NCI-H1694 treated with DMSO at 0.1 percent for 48 hours (cell line): Measurements from ENCODE around the gene GRID1.

Source experiments
- DNase-seq: peaks from one replicate; lab custom pipeline; 2025; lab: John Stamatoyannopoulos, UW

The GRID1 gene

DNA sequence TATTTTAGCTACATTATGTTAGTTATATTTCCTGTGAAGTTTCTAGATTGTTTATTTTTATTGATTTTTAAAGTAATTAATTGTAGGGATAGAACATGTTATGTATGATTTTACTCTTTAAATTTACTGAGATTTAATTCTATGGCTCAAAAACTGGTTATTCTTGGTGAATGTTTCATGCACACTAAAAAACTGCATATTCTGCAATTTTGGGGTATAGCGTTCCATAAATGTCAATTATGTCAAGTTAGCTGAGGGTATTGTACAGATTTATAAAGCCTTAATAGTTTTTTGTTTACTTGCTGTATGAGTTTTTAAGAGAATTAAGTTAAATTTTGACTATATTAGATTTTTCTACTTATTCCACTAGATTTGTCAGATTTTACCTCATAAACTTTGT, 669.7 kb downstream of the GRID1 start:
- DNase-seq, result no peak

DNA sequence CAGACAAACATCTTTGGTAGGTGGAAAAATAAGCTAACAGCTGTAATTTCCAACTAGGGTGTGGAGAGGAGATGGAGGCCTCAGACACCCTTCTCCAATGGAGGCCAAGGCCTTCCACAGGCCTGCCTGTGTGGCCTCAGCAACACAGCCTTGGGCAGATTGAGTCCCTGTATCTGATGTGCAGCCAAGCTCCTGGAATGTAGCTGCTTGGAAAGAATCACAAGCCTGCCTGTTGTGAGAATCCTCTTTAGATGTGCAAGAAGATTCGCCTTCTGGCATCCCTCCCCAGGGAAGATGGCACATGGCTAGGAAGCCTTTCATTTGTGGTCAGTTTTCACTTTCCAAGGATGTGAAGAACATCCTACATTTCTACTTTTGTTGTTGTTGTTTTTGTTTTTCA, 684.0 kb downstream of the GRID1 start:
- no peak for DNase-seq

DNA sequence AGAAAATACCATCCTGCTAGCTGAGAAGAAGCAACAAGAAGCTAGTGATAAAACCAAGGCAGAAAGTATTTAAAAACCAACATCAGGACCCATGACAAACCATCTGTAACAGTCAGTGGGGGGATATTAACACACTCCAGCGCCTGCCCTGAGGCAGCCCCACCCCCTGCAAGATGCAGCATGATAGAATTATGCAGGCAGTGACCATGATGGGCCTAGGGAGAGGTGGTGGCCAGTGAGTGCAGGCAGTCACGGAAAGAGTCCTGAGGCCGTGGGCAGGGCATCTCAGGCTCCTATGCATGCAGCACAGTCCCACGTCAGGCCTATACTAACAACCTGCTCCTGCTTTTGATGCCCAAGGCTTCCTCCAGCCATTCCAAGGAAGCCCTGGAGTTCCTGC, 686.9 kb downstream of the GRID1 start:
- no peak for DNase-seq

DNA sequence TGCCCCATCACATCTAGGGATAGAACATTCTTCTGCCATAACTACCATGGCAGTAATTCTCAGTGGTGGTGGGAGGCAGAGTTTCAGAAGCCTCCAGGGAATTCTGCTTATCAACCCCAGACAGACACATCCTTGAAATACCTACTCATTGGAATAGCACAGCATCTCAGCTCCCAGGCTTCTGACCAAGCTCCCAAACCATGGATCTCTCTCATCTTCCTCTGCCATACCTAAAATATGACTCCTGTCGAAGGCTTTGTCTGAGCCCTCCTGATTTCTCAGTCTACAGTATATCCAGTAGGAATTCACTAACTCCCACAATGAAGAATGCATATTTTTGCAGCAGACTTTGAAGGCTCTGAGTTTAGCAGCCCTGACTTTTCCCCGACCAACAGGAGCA, 687.5 kb downstream of the GRID1 start:
- DNase-seq, result no peak

DNA sequence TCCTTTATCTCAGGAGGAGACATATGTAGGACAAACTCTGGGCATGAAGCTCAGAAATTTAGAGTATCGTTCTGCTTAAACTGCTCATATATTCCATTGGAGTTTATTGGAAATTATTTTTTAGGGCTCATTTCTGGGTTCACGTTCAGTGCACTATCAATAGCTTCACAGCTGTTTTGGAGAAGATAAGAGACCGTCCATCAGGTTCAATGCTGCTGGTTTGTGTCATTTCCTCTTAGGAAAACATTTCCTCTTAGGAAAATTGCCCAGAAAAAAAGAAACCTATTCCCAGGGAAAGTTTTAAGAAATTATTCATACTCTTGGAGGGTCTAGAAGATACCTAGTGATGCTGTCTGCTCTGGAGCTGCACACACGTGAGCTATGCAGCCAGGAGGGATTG, 691.7 kb downstream of the GRID1 start:
- DNase-seq, result no peak

DNA sequence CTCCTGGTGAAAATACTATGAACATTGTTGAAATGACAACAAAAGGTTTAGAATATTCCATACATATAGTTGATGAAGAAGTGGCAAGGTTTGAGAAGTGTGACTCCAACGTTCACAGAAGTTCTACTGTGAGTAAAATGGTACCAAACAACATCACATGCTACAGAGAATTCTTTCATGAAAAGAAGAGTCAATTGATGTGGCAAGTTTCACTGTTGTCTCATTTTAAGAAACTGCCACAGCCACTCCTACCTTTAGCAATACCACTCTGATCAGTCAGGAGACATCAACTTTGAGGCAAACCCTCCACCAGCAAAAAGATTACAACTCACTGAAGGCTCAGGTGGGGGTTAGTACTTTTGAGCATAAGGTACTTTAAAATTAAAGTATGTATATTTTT, 693.3 kb downstream of the GRID1 start:
- no peak for DNase-seq

DNA sequence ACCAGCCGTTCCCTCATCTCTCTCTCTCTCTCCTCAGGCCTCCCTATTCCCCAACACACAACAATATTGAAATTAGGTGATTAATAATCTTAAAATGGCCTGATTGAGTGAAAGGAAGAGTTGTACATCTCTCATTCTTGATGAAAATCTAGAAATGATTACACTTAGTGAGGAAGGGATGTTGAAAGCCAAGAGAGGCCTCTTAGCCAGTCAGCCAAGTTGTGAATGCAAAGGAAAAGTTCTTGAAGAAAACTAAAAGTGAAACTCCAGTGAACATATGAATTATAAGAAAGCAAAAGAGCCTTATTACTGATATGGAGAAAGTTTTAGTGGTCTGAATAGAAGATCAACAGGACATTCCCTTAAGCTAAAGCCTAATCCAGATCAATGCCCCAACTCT, 695.1 kb downstream of the GRID1 start:
- DNase-seq, result no peak

DNA sequence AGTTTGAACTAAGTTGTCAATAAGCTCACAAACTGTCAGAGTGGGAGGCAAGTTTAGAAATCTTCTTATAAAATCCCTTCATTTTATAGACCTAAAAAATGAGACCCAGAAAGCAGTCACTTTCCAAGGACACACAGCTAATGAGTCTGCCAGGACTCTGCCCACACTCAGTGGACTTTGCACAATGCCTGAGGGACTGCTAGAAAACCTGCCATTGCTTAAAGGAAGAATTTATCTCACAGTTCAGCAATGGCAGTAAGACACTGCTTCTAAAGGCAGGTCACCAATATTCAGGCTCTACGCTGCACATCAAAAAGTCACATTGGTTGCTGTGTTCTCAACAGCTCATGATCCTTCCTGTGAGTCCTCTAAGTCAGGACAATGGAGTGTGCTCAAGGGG, 698.1 kb downstream of the GRID1 start:
- DNase-seq, result no peak

DNA sequence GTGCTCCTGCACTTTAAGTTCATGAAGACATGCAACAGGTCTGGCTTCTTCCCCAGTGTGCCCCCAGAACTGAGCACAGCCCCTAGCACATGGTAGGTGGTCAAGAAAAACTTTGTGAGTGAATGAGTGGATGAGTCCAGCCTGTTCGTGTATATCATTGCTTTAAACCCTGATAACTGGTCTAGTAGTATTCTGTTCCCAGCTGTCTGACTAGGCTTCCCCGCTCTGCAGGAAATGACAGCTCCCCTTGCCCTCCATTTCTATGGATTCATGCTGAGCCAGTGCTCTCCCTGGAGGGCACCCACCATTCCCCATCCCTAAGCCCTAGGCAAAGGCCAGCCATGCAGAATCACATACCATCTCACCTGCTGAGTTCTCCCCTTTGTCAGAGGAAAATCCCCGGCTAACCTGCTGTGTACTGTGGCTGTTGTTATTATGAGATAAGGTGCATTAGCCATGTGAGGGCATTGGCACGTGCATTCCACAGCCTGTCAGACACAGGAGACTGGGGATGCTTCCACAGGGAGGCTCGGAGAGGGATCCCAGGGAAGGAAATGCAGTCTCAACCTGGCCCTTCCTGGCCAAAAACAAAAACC, 698.9 kb downstream of the GRID1 start:
- DNase-seq, result no peak

DNA sequence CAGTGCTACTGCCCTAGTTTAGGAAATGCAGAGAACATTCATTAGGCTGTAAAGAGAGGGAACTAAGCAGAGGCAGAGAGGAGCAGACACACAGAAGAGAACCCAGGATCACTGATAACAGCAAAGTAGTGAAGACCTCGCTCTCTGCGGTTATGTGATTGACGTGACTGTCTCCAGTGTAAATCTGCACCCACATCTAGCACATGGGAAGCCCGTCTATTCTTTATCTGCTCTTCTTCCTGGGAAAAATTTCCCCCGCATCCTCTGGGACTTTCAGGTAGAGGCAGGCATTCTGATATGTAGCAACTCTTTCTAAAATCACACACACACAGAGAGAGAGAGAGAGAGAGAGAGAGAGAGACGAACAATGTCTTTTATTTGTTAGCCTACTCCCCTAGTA, 699.6 kb downstream of the GRID1 start:
- DNase-seq, result no peak

DNA sequence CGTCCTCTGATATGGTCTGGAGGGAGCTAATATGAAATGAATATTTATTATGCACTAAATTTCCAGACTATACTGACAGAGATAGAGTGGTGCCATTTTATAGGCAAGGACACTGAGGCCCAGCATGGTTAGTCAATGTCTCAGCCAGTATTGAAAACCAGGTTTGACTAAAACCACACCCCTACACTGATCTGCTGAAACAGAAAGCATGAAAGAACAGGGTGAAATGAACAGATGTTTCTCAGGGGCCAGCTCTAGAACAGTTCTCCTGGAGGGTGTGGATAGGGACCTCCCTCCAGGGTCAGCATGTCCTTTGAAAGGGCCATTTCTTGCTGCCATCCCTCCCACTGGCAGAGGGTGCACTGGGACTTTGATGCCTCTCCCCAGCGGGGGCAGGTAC, 700.5 kb downstream of the GRID1 start:
- DNase-seq, result no peak

DNA sequence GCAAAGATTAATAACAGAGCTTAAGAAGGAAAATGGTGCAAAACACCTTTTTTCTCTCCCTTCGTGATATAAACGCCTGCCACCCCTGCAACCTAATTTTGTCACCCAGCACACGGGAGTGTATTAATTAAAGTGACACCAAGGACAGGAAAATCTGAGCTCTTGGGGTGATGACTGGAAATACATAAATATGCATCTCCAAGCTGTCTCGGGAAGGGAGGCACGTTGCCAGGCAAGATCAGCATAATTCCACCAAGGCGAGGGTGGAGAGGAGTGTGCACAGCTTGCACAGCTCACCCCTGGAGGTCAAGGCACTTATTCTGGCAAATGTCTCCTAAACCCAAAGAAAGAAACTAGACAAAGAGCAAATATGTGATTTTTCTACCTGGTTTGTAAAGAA, 700.9 kb downstream of the GRID1 start:
- DNase-seq, result no peak

DNA sequence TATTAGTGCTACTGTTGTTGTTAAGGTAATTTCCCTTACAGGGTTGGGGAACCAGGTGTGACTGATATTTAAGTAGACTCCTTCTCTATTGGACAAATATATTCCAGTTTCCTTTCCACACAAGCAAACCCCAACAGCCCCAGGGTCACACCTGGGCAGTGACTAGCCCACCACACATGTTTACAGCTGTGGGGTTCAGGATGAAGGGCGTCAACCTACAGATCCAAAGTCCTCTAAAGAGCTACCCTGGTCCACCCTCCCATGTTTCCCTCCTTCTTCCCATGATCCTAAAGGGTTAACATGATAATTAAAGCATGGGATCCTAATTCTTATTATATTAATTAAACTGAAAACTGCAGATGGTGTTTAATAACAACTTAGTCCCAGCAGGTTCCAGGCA, 701.5 kb downstream of the GRID1 start:
- no peak for DNase-seq

DNA sequence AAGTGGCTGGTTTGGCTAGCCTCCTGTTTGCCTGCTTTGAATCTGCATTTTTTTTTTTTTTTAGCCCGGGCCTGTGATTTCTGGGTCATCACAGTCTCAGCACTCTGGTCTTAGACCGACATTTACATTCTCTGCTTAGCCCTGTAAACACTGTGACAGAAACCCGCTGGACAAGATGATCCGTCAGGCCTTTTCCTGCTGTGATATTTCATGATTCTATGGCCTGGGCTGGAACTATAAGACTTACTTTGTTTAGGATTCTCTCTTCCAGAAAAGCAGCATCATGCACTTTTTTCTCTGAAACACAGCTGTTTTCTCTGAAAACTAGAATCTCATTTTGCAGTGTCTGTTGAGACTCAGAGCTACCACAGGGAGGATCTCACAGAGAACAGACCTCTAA, 705.5 kb downstream of the GRID1 start:
- DNase-seq, result no peak

DNA sequence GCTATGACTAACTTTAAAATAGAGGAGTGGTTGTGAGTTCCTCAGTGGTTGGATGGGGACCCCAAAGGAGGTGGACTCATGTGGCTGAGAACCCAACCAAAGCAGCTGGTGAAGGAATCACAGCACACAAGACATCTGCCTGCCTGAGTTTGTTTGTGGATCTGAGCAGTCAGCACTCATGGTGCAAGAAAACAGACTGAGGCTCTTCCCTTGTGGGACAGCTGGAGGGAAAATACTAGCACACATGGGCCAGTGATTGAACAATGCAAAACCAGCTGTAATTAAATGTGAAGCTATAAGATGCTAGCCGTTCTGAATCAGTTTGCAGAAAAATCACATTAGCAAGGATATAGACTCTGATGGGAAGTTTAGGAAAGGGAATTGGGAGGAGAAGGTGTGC, 707.3 kb downstream of the GRID1 start:
- DNase-seq, result no peak

DNA sequence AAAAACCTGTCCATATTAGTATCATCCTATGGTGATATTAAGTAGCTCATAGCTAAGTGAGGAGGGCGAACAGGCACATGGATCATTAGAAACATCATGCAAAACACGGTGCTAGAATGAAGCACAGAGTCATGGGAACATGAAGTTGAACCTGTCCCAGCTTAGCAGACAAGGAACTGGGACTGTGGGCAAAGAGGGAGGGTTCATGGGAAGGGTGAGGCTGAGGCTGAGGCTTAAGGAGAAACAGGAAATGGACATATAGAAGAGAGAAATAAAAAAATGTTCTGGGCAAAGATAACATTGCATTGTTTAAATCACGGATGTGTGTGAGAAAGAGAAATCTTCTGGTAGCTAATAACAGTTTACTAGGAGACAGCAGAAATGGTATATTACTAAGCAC, 708.1 kb downstream of the GRID1 start:
- DNase-seq, result no peak

DNA sequence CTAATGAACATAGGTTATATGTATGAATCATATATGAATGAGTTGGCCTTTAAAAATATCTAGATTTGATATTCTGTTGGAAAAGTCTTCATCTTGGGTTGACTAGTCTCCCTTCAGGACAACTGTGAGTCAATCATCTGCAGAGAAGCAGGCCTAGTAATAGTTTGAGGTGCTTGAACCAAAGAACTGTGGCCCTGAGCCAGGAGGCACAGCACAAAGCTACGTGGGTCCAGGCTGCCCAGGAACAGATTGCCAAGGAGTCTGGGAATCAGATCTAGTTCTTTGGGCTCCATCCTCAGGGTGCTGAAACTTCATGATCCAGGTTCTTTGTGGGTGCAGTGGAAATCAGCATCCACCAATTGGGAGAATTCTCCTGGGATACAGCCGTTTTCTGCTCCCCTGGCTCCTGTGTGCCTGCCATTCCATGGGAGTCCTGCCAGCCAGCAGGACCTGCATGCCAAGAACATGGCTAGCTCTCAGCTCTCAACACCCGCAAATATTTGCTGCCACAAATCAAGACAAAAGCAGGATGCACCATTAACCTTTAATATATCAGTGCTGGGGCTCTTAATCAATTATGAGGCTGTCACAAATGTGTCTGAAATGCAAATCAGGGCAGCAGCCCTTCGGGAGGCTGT, 709.0 kb downstream of the GRID1 start:
- no peak for DNase-seq

DNA sequence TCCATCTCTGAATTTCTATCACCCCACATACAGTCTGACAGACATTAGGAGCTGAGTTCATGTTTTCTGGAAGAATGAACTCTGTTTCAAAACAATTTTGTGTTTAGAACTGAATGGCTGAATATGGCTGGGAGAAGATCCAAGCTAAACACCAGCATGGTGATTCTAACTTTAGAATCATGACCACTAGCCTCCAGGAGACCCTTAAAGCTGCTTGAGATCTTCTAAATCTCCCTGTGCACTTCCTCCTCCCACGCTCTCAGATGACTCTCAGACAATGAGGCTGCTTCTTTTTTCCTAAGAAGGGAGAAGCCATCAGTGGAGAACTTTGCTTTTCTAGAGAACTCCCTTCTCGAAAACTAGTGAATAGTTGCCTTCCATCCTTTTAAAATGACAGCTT, 711.2 kb downstream of the GRID1 start:
- no peak for DNase-seq

DNA sequence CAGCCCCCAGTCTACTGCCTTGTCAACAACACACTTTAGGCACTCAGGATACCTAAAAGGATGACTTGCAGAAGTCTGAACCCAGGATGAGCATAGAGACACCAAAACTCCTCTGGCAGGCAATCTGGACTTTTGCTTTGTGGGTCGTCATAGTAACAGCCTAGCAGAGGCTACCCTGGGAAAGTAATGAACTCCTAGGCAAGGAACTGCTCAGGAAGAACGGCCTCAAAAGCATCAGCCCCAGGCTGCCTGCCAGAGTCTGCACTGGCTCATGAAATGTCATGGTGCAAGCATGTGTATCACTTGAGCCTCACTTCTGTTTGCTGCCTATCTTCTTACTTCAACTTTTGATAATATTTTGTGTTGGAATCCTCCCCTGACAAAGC, 715.1 kb downstream of the GRID1 start:
- no peak for DNase-seq

DNA sequence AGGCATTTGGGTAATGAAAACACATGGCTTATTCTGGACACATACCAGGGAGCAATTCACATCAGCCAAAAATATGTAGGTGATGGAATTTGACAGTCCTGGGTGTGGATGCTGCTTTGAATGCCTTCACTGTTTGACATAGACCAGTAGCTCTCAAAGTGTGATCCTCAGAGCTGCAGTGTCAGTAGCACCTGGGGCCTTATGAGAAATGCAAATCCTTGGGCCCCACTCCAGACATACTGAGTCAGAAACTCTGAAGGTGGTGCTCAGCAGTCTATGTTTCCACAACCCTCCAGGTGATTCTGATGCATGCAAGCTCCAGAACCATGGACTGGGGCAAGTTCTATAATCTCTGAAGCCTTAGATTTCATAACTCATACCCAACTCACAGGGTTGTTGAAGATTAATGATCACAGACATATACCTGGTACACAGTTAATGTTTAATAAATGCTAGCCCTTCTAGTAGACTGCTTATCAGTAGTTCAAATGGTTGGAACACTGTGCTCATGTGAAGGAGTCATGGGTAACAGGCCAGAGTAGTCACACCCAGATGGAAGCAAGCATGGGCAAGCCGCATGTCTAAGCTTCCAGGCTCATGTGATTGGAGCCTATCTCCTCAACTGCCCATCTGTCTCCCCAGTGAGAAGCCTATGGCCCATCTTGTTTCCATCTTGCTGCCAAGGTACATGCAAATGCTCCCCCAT, 715.7 kb downstream of the GRID1 start:
- DNase-seq, result no peak

DNA sequence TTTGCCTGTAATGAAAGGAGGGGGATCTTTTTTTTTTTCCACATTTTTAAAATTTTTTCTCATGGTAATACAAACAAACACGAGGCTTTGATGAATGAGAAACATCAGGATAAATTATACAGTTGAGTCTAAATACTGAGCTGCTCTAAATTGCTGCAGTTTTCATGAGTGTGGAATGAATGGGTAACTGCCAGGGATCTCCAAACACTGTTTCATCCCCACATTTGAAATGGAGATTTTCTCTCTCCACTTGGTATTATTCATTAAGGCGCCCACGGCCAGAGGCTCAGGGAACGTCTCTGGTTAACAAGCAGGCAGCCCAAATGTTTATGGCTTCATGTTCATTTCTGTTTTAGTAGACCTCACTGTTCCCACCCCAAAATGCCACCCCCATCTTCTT, 717.1 kb downstream of the GRID1 start:
- no peak for DNase-seq

DNA sequence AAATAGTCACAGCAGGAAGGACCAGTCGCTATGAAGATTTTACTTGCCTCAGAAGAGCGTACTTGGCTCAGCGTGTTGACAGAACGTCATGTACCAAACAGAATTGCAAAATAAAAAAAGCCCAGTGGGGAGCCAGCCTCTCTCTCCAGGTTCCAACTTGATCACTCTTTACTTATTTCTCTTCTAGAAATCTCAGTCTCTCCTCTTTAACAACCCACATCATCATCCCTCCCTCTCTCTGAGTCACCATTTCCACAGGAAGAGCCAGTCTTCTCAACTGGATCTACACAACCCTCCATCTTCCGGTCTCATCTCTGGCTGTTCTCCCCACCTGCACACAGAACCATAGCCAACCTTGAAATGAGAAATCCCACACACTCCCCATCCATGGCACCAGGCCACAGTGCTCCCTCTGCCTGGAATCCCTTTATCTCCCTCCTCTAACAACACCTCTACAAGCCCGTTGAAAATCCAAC, 718.3 kb downstream of the GRID1 start:
- DNase-seq, result no peak

DNA sequence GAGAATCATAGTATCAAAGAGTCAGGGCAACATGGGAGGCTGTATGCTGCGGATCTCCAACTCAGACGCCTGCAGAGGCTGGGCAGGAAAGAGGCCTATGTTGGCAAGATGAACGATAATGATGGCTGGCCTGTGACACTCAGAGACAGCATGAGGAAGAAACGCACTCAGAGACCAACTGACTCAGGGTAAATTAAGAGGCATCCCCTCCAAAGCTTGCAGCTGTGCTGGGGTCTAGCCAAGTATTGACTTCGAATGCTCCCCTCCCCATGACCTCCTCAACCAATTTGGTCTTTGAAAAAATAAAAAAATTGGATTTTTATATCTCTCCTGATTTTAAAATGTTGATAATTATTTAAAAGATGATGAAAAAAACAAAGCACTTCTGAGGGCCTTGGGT, 718.9 kb downstream of the GRID1 start:
- no peak for DNase-seq
